ENCODE results near the gene ARID5A. TPM values are rescaled to one million over a fixed set of nuclear protein-coding genes. Genes with fewer than 3 reads are reported as not detected.

Gene ARID5A
- polyA plus RNA-seq, 3 donors = 7.7 to 71.1 (median 63.3) TPM

Other genes starting within 250 kb of the ARID5A start
- 10 to 100 TPM; 45.7 to 70.3 (median 50.2) TPM for gene SNRNP200, start 231.2 kb upstream of the ARID5A start, polyA plus RNA-seq
- 1 to 10 TPM in 2 of 3 donors, under 1 TPM in 1; 0.36 to 2.1 (median 1.2) TPM for gene ITPRIPL1, start 211.4 kb upstream of the ARID5A start, polyA plus RNA-seq
- under 1 TPM; 0.17 to 0.79 (median 0.39) TPM for gene NCAPH, start 201.0 kb upstream of the ARID5A start, polyA plus RNA-seq
- gene NEURL3, start 31.4 kb upstream of the ARID5A start, polyA plus RNA-seq = 10 to 100 TPM in 1 of 3 donors, under 1 TPM in 1, not detected in 1; 0.12 to 12.5 TPM
- gene KANSL3, start 101.6 kb downstream of the ARID5A start, polyA plus RNA-seq = 10 to 100 TPM; 10.7 to 19.6 (median 13.8) TPM
- under 1 TPM in 1 of 3 donors, not detected in 2; 0.49 TPM for gene FER1L5, start 106.0 kb downstream of the ARID5A start, polyA plus RNA-seq
- 10 to 100 TPM in 2 of 3 donors, 1 to 10 TPM in 1; 6.2 to 11.7 (median 10.2) TPM for gene LMAN2L, start 203.3 kb downstream of the ARID5A start, polyA plus RNA-seq
- 1 to 10 TPM in 2 of 3 donors, under 1 TPM in 1; 0.79 to 4.1 (median 2.1) TPM for gene CNNM4, start 224.2 kb downstream of the ARID5A start, polyA plus RNA-seq

Measured in adipose tissue (tissue), 3 donors.